HG03571 (cell line): ENCODE data around the gene RUFY4.
A peak's percentile ranks its signal among the peaks of the same experiment; 100 is the strongest.
"Not testable (repeated sequence)": the region's sequence is repeated elsewhere in the genome, so short reads cannot be mapped to it uniquely, and the experiment has no call there.

Source experiments
- ATAC-seq: cut with Tn5 transposase; IDR thresholded peaks from one replicate; pipeline ENCODE4 v1.9.1; 2021; ENCODE audit not compliant: unreplicated experiment

RUFY4 gene

GRCh38 chr2:218081063-218081462, 12.0 kb downstream of the RUFY4 start:
- ATAC-seq = peak; percentile 93

DNA sequence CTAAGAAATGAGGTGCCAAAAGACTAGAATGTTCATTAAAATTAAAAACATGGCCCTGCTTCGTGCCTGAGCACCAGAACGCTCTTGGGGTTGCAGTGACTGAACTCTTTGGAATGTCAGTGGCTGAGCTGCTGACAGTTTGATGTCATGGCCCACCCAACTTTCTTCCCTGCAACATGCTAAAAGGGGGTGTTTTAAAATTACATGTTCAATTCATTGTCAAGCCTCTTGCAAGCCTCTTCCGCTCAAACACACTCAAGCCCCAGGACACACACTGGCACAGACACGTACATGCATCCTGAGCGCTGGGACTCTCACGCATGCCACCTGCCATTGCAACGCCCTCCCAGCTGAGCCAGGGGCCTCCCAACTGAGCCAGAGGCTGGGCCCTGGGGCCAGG, 12.6 kb downstream of the RUFY4 start:
- no peak for ATAC-seq

GRCh38 chr2:218082586-218083351, 13.7 kb downstream of the RUFY4 start:
- no peak for ATAC-seq

DNA sequence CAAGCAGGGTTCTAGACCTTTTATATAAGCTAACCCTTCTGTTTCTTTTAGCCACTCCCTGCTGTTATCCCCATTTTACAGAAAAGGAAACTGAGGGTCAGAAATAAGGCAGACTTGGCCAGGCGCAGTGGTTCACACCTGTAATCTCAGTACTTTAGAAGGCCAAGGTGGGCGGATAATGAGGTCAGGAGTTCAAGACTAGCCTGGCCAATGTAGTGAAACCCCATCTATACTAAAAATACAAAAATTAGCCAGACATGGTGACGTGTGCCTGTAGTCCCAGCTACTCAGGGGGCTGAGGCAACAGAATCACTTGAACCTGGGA, 14.3 kb downstream of the RUFY4 start:
- no peak for ATAC-seq

GRCh38 chr2:218086478-218086877, 17.4 kb downstream of the RUFY4 start:
- ATAC-seq = no peak

DNA sequence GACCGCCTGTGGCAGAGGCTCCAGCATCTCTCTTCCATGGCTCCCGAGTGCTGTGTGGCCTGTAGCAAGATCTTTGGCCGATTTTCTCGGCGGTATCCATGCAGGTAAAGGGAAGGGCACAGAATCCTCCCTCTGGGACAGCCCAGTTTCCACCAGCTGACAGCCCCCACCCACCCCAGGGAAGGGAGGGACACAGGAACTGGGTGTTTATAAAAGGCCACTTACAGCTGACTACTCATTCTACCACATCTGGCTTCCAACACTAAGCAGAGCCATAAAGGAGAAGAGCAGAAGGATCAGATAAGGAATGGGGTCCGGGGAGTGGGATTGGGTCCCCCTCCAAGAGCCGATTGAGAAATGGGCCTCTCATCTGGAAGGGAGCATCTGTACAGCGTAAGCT, 20.2 kb downstream of the RUFY4 start:
- no peak for ATAC-seq

DNA sequence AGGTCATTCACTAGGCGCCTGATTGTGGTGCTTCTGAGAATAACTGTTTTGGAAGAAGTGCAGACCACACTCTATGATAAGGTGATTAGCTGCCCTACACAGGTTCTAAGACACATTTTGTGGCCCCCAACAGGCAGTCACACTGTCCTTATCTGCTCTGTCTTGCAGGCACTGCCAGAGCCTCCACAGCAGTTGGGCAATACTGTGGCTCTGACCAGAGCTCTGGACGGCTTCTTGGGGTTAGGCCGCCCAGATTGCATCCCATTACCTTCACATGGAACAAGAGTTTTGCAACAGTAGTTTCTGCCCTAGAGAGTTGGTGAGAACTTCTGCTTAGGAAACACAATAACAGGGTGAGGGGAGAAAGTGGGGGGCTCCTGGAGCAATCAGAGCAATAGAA, 22.7 kb downstream of the RUFY4 start:
- ATAC-seq = no peak

DNA sequence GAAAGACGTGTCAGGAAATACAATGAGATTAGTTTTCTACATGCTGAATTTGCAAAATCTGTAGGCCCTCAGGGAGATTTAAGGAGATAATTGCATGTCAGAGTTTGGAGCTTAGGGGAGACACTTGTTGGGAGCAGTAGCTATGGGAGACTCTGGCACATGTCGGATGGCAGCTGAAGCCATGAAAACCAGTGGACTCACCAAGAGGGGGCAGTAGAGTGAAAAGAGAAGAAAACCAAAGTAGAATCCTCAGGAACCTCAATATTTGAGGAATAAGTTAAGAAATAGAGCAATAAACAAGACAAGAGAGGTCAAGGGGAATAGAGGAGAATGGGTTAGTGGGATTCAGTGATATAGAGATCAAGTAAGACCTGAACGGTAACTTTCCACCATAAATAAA, 24.8 kb downstream of the RUFY4 start:
- ATAC-seq = no peak

DNA sequence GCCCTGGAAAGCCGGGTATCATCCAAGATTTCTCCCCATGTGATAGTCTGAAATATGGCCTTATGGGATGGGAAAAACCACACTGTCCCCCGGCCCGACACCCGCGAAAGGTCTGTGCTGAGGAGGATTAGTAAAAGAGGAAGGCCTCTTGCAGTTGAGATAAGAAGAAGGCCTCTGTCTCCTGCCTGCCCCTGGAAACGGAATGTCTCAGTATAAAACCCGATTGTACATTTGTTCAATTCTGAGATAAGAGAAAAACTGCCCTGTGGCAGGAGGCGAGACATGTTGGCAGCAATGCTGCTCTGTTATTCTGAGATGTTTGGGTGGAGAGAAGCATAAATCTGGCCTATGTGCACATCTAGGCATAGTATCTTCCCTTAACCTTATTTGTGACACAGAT, 26.8 kb downstream of the RUFY4 start:
- ATAC-seq = no peak

DNA sequence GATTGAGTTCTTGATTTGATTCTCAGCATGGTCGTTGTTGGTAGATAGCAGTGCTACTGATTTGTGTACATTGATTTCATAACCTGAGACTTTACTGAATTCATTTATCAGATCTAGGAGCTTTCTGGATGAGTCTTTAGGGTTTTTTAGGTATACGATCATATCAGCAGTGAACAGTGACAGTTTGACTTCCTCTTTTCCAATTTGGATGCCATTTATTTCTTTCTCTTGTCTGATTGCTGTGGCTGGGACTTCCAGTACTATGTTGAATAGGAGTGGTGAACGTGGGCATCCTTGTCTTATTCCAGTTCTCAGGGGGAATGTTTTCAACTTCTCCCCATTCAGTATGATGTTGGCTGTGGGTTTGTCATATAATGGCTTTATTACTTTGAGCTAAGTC, 28.9 kb downstream of the RUFY4 start:
- ATAC-seq = no peak

DNA sequence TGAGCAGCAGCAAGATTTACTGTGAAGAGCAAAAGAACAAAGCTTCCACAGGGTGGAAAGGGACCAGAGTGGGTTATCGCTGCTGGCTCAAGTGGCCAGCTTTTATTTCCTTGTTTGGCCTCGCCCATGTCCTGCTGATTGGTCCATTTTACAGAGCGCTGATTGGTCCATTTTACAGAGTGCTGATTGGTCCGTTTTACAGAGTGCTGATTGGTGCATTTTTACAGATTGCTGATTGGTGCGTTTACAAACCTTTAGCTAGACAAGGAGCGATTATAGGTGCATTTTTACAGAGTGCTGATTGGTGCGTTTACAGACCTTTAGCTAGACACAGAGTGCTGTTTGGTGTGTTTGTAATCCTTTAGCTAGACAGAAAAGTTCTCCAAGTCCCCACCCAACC, 39.8 kb downstream of the RUFY4 start:
- not testable (repeated sequence) for ATAC-seq

- ATAC-seq = not testable (repeated sequence)
Observed at GRCh38 chr2:218121789-218122188, 52.7 kb downstream of the RUFY4 start.

GRCh38 chr2:218122286-218122685, 53.2 kb downstream of the RUFY4 start:
- ATAC-seq = not testable (repeated sequence)

GRCh38 chr2:218123986-218124385, 54.9 kb downstream of the RUFY4 start:
- no peak for ATAC-seq

DNA sequence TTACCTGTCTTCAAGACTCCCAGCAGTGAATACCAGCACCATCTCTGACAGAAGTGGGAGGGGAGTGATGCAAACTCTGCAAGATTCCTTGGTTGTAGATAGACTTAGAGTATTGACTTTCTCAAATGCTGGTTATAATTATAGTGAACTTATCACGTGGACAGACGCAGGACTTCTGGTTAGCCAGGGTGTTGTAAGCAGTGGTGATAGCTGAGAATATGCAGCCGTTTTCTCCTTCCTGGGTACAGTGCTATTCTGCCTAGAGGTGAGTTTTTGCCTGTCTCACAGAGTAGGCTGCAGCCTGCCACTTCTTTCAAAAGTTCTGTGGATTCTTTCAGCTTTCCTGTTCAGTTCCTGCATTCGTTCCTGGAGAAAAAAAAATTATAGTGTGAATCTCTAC, 56.0 kb downstream of the RUFY4 start:
- no peak for ATAC-seq

DNA sequence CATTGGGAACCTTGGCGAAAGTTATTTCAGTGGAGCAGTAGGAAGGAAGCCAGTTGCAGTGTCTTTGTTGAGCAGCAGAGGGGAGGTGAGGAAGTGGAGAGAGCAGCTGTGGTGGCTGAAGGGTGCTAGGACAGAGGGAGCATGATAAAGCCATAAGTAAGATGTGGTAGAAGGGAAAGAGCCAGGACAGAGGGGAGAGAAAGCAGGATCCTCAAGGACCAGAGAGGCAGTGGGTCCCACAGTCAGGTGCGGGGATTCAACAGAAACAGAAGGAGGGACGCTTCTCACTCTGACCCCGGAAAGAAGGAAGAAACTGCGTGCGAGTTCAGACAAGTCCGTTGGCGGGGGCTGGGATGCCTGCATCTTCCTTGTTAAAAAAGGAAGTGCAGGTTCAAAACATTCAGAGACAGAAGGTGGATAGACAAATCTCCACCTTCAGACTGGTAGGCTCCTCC, 56.6 kb downstream of the RUFY4 start, which contains the start of gene CXCR2:
Gene CXCR2 (plus strand): TSS at position 403 of the 455 bp plus-strand sequence. CDS start 8,774 bp downstream, outside the sequence.
- ATAC-seq = no peak

DNA sequence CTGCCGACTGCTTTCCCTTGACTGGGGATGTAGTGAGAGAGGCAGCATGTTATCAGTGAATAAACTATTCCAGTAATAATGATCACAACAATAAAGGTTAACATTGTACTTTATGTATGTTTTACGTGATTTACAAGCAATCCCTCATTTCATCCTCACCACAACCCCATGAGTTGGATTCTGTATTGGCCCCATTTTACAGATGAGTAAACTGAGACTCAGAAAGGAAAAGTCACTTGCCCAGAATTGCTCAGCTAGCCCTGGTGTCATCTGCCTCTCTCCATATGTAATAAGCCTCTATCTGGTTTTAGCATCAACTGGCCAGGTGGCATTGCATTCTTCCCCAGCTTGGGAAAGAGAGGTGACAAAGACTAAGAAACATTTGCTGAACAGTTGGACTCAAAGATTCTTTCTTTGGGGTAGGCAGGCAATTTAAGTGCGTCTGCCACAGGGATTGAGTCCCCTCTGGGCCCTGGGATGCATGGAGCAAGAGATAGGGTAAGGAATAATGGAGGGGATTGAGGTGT, 58.9 kb downstream of the RUFY4 start:
- ATAC-seq = no peak

GRCh38 chr2:218128781-218129457, 59.9 kb downstream of the RUFY4 start:
- ATAC-seq = no peak

DNA sequence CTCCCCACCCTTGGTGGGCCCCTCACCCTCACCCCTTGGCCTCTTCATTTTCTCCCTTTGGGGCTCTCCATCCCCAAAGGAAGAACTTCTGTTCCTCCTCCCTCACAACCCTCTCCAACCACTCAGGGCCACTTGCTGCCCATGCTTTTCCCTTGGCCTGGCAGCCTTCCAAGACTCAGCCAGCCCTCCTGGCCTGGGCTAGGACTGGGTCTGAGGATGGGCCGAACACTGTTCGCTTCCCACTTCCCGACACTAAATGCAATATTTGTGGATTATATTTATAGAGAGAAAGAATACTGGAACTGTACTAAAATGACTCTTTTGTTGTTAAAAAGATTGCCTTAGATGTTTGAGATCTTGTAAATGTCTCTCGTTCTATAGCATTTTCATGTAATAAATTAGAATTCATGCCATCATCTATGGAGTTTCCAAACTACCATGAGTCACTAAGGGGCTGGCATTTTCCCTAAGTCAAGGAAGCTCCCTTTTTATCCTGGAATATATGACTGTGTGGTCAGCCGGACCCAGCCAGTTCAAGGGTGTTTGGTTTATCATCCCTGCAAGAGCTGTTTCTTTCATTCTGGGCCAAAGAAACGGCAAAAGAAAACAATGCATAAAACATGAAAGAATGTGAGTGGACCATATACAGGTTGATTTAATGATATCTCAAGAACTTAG, 60.5 kb downstream of the RUFY4 start:
- ATAC-seq = no peak

GRCh38 chr2:218130377-218130776, 61.3 kb downstream of the RUFY4 start:
- no peak for ATAC-seq

- no peak for ATAC-seq
Observed at GRCh38 chr2:218130822-218131221, 61.8 kb downstream of the RUFY4 start.

- no peak for ATAC-seq
Observed at GRCh38 chr2:218137514-218137913, 68.5 kb downstream of the RUFY4 start.
